ENCODE data around the gene PARP16.

- no peak for TF ChIP-seq POLR2A (IDR thresholded peaks at IDR 0.05; ENCODE audit: low read depth, low read length)
- TF ChIP-seq POLR2AphosphoS5 (IDR thresholded peaks at IDR 0.05; ENCODE audit: low read depth, low read length) = no peak
- TF ChIP-seq TAF1 (IDR thresholded peaks at IDR 0.05; ENCODE audit: borderline replicate concordance, low read depth, low read length) = no peak
These were observed 39.7 kb downstream of the PARP16 start for GRCh38 chr15:65246939-65247338.
